GM03348 (cell line): ENCODE results near the gene MEDAG.

Source experiments
- DNase-seq: peaks from one replicate; pipeline ENCODE4 v3.0.0; 2012; ENCODE audit warnings: low spot score

Gene MEDAG

DNA sequence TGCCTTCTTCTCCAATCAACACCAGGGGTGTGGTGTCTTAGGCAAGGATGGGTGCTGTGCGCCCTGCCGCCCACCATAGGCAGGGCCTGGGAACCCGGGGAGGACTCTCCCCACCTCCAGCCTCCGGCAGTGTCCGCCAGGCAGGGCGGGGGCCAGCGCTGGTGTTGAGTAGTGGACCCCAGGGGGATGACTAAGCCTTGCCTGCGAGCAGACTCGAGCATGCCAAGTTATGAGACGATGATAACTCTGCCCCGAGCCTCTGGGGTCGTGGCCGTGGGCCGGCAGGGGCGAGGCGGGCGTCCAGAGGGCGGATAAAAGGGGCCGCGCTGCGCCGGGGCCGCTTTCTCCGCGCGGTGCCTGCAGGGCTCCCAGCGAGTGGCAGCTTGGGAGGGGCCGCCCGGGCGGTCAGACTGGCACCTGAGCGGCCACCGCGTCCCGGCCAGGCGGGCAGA lies at the start of gene MEDAG:
TSS of gene MEDAG (plus strand) at position 340 of the 452 bp plus-strand sequence. CDS start 245 bp downstream, outside the sequence.
- peak; percentile 76 for DNase-seq

- no peak for DNase-seq
Measured at GRCh38 chr13:30857018-30857417, 49.1 kb upstream of the MEDAG start.

DNA sequence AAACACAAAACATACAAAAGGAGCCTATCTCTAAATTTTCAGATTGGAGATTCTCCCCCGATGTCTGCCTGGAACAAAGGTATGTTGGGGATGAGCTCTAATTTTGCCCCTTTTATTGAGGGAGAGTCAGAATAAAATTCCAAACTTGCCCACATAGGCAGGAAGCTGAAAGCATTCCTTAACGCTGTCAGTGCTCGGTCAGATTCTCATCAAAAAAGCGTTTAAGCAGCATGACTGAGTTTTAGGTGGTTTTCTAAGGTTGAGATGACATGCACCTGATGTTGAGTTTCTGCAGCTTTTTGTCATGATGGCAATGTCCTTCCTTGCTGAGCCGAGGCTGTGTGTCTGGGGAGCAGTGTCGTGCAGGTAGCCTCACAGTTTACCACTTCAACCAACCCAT lies 48.4 kb upstream of the MEDAG start:
- DNase-seq: no peak

DNA sequence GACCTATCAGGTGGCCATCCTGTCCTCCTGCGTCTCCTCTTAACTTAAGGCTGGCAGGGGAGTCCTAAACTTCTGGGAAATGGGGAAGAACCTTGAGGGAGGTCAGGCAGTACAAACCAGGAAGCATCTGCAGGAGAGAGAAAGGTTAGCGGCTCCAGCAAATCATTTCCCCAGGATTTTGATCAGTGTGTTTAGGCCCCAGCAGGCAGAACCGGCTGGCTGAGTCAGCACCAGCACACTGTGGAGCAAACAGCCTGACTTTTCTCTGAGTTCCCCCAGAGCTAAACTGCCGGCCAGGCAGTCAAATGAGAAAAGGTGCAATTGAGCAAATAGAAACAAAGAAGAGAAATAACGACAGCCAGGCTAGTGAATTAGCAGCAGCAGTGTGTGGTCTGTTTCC lies 46.7 kb upstream of the MEDAG start:
- no peak for DNase-seq

DNA sequence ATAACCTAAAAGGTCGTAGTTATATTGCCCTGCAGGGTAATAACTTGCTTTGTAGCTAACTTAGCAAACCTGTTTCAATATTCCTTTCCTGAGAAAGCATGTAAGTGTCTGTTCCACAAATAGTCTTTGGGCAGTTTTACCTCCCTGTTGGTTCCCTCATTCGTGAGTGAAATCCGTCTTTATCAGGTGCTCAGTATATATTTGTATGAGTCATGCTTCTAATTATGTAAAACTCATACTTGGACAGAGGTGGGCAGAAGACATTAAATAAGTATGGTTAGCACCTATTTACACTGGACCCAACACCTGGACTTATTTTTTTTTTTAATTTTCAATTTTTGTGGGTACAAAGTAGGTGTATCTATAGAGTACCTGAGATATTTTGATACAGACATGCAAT lies 44.9 kb upstream of the MEDAG start:
- DNase-seq: no peak

DNA sequence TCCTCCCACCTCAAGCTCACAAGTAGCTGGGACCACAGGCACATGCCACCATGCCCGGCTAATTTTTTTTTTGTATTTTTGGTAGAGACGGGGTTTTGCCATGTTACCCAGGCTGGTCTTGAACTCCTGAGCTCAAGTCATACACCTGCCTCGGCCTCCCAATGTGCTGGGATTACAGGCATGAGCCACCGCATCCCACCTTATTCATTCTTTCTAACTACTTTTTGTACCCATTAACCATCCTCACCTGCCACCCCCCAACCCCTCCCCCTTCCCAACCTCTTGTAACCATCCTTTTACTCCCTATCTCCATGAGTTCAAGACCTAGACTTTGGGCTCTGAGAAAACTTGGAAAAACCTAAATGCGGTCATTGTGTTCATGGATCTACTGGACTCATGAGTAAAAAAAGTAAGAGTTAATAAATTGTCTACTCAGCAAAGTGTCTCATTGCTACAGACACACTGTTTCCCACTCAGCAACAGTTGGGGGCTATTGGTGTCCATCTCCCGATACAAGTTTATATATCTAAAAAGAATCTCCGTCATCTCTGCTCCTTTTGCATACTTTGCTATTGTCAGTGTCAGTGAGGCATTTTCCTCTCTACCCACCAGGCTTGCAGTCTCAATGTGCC lies 44.1 kb upstream of the MEDAG start:
- no peak for DNase-seq

- no peak for DNase-seq
Measured at GRCh38 chr13:30862707-30863106, 43.4 kb upstream of the MEDAG start.

DNA sequence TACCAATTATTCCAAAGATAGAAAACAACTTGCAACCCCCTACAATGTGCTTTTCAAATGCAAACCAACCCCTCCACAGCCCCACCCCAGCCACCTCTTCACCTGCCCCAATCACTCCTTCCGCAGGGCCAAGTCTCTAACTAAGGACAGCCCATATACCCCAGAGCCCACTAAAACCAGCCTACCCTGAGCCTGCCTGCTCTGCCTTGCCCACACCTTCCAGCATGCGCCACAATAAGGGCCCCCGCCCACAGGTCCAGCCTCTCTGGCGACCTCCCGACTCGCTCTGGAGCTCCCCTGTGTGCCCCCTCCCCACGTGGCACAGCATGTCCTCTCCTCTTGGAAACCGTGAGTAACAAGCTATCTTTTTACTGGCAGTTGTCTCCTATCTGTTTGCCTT lies 42.8 kb upstream of the MEDAG start:
- no peak for DNase-seq

GRCh38 chr13:30863796-30864195 lies 42.3 kb upstream of the MEDAG start:
- DNase-seq: no peak

DNA sequence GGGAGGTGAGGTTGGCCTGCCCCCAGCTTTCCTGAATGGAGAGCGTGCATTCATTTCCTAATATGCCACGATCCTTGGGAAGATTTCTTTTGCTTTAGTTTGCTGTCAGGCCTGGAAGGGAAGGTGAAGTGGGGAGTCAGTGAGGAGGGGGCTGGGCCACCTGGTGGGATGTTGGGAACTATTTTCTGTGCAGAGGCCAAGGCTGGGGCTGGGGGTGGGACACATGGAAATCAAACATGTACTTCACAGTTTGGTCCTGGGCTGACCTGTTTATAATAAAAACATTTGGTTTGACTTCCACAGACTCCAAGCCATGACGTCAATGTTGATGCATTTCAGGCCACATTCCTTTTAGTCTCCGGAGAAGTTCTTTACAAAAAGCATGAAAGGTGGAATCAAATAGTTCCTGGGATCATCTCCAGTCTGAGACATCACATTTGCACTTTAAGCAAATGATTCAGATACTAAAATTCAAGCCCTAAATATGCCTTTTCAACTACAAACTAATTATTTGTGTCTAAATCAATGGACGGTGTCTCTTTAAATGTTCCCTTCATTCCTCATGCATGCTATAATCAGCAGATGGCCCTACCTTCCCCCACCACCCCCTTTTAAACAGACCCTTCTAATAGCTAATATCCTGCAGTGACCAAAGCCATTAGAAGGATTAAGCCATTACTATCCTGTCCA lies 41.5 kb upstream of the MEDAG start:
- peak; percentile 64 for DNase-seq

- peak; percentile 82 for DNase-seq
Measured at GRCh38 chr13:30865123-30866049, 40.7 kb upstream of the MEDAG start.

DNA sequence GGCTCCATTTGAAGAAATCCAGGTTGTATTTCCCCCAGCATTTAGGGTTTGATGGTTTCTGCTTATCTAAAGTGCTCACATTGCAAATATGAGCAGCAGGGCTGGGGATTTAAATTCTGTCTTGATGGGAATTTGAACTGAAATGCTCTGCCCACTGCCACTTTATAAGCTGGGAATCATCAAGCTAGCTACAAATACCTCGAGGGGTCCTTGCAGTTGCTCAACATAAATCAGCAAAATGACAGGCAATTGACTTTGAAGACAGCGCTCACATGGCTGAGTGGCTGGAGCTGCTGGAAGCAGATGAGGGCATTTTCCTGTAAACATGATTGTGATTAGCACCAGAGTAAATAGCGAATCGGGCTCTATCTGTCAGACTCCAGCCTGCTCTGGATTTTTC lies 39.4 kb upstream of the MEDAG start:
- no peak for DNase-seq

GRCh38 chr13:30867089-30867669 lies 38.9 kb upstream of the MEDAG start:
- no peak for DNase-seq

DNA sequence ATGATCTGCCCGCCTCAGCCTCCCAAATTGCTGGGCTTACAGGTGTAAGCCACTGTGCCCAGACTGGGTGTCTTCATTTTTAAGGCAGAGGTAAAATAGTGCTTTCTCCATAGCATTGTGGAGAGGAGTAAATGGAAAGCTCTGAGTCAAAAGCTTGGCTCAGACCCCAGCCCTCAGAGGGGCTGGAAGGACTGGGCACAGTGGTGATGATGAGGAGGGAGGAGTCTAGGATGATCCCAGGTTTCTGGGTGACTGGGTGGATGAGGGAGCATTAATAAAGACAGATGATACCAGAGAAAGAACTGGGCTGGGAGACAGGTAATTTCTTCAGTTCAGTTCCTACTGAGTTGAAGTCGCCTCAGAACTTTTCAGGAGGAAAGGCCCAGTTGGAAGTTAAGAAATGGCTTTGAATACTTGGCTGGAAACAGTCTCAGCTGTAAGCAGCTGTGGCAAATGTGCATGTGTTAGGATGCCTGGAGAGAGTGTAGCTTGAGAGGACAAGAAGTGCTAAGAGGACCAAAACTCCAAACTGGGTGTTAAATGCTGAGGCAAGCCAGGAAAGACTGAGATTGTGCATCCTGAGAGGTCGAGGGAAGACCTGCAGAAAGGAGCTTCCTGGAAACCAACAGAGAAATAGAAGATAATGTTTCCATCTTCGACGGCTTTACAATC lies 37.1 kb upstream of the MEDAG start:
- no peak for DNase-seq

DNA sequence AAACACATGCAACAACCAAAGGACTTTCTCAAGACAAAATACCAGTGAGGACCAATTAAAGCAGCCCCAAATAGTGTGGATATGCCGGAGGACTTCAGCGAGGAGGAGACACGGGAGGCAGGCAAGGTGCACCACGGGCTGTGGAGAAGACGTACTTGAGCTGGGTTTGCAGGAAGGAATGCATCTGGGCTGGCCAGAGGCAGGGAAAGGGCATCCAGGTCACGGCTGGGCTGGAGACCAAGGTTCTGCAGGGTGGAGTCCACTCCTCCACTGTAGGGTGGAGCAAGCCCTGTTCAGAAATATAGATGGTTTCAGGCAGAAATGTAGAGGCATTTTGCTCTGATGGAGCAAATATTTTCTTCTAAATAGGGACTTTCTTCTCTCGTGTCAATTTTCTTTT lies 36.6 kb upstream of the MEDAG start:
- DNase-seq: peak; percentile 69

GRCh38 chr13:30870049-30870884 lies 35.8 kb upstream of the MEDAG start:
- peak; percentile 93 for DNase-seq

DNA sequence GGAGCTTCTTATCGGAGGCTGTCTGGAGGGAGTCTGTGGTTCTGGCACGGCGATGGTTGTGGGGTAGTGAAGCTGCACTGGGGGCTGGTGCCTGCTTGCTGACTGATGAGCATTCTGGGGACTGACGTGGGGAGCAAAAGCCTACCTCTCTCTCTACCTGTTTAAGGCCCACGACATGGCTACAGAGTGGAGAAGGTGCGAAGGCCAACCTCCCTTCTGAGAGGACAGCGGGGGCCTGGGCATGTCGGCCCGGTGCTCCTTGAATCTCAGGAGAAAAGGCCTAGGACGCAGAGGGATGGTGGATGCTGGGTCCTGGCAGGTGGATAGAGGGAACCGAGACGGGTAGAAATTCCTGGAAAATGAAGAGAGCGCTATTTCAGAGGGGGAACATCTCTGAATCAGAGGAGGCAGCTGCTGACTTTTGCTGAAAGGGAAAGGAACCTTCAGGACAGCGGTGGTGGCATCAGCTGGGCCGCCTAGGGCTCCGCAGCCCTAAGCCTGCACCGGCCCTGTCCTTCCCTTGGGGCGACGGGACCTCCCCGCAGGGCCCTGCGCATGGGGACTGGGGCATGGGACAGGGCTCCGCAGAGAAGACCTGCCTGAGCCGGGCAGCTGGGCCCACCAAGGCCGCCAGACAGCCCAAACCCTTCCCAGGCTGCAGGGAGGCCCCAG lies 35.0 kb upstream of the MEDAG start:
- no peak for DNase-seq

GRCh38 chr13:30871588-30872275 lies 34.3 kb upstream of the MEDAG start:
- DNase-seq: no peak

DNA sequence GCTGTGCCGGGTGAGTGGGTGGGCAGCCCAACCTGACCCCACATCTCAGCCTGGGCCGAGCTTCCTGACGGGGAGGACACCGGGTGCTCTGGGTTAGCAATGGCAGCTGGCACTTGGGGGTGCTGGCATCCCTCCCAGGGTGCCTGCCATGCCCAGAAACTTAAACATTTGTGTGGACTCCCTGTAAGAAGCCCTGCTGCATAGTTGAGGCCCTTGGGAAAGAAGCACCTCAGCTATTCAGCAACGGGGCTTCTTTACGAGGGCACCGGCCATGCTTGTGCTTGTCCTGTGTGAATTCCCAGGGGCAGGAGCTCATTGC lies 33.8 kb upstream of the MEDAG start:
- DNase-seq: no peak
